ENCODE measurements around the gene TMEM178A.

The TMEM178A gene

DNA sequence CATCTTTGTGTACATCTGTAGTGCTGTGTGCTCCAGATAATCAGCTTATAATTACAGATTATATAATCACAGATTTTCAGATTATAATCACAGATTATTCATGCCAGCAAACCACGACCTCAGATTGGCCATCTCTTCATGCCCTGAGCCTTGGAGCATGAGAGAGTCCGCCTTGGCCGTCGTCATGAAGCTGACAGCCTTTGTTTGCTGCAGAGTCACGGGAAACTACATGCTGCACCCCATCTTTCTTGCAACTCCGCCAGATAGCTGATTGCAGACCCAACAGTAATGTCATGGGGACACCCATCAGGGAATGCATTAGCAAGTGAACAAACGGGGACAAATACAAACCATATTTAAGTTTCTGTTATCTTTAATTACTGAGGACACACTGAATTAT is 7.3 kb downstream of the TMEM178A start:
- no peak overlapping the region for H3K4me3 ChIP-seq (ENCODE audit: low read depth, low read length)
- TF ChIP-seq, protein P1, sequence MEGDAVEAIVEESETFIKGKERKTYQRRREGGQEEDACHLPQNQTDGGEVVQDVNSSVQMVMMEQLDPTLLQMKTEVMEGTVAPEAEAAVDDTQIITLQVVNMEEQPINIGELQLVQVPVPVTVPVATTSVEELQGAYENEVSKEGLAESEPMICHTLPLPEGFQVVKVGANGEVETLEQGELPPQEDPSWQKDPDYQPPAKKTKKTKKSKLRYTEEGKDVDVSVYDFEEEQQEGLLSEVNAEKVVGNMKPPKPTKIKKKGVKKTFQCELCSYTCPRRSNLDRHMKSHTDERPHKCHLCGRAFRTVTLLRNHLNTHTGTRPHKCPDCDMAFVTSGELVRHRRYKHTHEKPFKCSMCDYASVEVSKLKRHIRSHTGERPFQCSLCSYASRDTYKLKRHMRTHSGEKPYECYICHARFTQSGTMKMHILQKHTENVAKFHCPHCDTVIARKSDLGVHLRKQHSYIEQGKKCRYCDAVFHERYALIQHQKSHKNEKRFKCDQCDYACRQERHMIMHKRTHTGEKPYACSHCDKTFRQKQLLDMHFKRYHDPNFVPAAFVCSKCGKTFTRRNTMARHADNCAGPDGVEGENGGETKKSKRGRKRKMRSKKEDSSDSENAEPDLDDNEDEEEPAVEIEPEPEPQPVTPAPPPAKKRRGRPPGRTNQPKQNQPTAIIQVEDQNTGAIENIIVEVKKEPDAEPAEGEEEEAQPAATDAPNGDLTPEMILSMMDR (IDR thresholded peaks at IDR 0.05; ENCODE audit: control insufficient read depth, extremely low read depth, insufficient read depth): no peak
- no peak for DNase-seq (ENCODE audit: low read depth)

DNA sequence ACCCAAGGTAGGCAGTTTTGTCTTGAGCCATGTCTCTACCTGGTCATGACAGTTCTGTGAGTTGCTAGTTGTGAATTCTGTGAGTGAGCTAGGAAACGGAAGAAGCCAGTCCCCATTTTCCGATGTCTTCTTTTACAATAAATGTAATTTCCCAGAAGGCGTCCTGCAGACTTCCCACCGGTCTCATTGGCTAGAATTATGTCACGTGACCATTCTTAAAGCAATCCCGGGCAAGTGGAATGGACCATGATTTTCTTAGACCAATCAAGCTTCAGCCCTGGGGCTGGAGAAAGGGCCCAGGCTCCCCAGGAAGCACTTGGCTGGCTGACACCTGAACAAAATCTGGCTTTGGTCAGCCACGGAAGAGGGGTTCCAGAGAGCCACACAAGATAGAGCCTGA is 10.6 kb downstream of the TMEM178A start:
- TF ChIP-seq, protein P1 (IDR thresholded peaks at IDR 0.05; ENCODE audit: control insufficient read depth, extremely low read depth, insufficient read depth): no peak
- no peak overlapping the region for H3K4me3 ChIP-seq (ENCODE audit: low read depth, low read length)
- DNase-seq (ENCODE audit: low read depth): no peak

DNA sequence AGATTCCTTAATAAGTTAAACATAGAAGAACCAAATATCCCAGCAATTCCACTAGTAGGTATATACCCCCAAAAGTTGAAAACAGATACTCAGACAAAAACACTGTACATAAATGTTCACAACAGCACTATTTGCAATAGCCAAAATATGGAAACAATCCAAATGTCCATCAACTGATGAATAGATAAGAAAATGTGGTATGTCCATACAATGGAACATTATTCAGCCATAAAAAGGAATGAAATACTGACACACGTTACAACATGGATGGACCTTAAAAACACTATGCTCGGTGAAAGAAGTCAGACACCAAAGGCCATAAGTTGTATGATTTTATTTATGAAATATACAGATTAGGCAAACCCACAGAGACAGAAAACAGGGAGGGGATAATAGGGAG is 12.5 kb downstream of the TMEM178A start:
- no peak for DNase-seq (ENCODE audit: low read depth)
- no peak overlapping the region for H3K4me3 ChIP-seq (ENCODE audit: low read depth, low read length)
- TF ChIP-seq, protein P1 (IDR thresholded peaks at IDR 0.05; ENCODE audit: control insufficient read depth, extremely low read depth, insufficient read depth): no peak

DNA sequence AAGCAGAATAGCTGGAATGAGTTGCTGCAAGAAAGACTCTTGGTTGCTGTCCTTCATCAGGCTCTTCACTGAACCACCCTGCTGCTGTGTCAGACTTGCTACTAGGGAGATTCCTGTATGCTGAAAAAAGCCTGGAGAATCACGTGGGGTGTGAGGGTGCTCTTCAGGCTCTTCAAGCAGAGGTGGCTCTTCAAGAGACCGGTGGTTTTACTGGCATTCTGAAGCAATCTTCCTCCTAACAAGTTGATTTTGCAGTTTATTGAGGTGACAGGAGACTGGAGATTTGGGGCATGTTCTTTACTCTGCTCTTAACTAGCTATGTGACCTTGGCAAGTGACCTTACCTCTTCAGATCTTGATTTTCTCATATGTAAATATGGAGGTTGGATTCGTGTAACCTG is 14.1 kb downstream of the TMEM178A start:
- DNase-seq (ENCODE audit: low read depth): no peak
- TF ChIP-seq, protein P1 (IDR thresholded peaks at IDR 0.05; ENCODE audit: control insufficient read depth, extremely low read depth, insufficient read depth): no peak

DNA sequence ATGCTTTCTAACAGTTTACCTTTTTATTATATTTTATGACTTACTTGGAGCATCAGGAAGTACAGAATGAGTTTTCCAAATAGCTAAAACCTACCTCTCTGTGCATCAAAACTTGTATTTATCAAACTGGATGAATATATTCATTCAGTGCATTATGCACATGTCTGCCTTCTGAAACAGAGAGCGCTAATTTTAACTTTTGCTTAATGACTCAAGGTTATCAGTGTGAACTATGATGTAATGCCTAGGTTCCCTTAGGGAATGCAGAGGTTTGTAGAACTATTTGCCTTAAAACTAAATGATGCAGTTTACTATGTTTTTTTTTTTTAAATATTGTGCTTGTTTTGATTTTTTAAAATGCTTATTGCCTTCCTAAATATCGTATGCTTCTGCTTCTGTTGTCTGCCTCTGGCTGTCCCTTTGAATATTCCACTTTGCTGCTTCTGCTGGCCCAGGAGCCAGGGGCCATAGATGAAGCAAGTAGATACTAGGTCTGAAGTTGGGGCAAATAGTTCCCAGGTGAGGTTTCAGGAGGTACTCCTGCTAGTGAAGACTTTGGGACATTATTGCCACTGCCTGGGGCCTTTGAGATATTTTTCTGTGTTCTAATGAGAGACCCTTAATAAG is 16.5 kb downstream of the TMEM178A start:
- no peak for DNase-seq (ENCODE audit: low read depth)

More for the DNA sequence above, 14.1 kb downstream of the TMEM178A start:
- H3K4me3 ChIP-seq (ENCODE audit: low read depth, low read length): no peak overlapping the region

DNA sequence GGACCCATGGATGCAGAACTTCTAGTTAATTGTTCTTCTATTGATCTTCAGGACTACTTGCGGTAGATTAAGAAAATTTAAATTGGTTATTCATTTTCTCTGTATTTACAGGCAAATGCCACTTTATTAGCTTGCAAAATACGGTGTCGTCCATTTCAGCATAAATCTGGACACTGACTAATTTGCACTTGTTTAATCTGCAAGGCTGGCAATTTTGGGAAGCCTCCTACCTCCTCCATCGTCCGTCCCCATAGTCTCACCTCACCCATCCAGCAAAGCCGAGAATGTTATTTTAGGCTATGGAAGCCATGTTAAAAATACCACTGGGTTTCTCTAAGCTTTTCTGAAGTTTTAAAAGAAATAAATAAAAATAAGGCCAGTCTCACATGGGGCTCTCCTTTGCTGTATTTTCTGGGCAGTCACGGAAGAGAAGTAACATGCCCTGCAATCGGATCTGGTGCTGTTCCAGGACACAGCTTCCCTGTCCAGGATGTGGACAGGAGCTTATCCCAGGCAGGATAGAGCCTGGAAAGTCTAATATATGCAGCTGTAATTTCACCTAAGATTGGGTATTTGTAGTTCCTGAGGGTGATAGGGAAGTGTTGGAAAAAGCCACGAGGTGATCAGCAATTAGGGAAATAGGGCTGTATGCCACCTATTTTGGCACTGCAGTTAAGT is 17.4 kb downstream of the TMEM178A start:
- H3K4me3 ChIP-seq (ENCODE audit: low read depth, low read length): no peak overlapping the region
- TF ChIP-seq, protein P1 (IDR thresholded peaks at IDR 0.05; ENCODE audit: control insufficient read depth, extremely low read depth, insufficient read depth): no peak
- DNase-seq (ENCODE audit: low read depth): no peak

More for the DNA sequence above, 16.5 kb downstream of the TMEM178A start:
- TF ChIP-seq, protein P1 (IDR thresholded peaks at IDR 0.05; ENCODE audit: control insufficient read depth, extremely low read depth, insufficient read depth): no peak
- H3K4me3 ChIP-seq (ENCODE audit: low read depth, low read length): no peak overlapping the region

All from LNCaP clone FGC (cell line).